A549 (cell line): Measurements from ENCODE around the gene AKR1C3. TPM values are rescaled to one million over a fixed set of nuclear protein-coding genes. Genes with fewer than 3 reads are reported as not detected.

Experiments used
- CHD2 ChIP-seq: fragments of 150-350 bp; IDR thresholded peaks from 2 replicates; pipeline ENCODE4 v1.6.1; 2014; ENCODE audit warnings: low read length; ENCODE audit not compliant: partially characterized antibody
- CHD4 ChIP-seq: fragments of 200-600 bp; sonication (generic); IDR thresholded peaks from 2 replicates; pipeline ENCODE4 v1.6.1; 2016; ENCODE audit warnings: antibody characterized with exemption, mild to moderate bottlenecking, borderline replicate concordance
- CTCF ChIP-seq: fragments of >200 bp; sonication (Bioruptor Twin); formaldehyde crosslinking; IDR thresholded peaks from 3 replicates; pipeline ENCODE4 v1.5.1; 2016
- ELK1 ChIP-seq: fragments of 150-350 bp; IDR thresholded peaks from 2 replicates; pipeline ENCODE4 v1.6.1; 2014; ENCODE audit warnings: low read depth, mild to moderate bottlenecking, low read length
- EP300 ChIP-seq, 2 experiments: fragments of >200 bp; sonication (Bioruptor Twin); formaldehyde crosslinking; IDR thresholded peaks; 2 replicates in 1 of 2; 3 replicates in 1 of 2; pipeline ENCODE4 v1.6.1; 2016 to 2017
- HDAC2 ChIP-seq: fragments of 200-600 bp; sonication (generic); IDR thresholded peaks from 2 replicates; pipeline ENCODE4 v1.6.1; 2016
- HEYL ChIP-seq: fragments of 250-450 bp; sonication (Bioruptor Pico); IDR thresholded peaks from 2 replicates; pipeline ENCODE4 v1.8.0; 2021; ENCODE audit warnings: mild to moderate bottlenecking, moderate library complexity
- HOXB13 ChIP-seq: fragments of 250-450 bp; sonication (Bioruptor Pico); IDR thresholded peaks from 2 replicates; pipeline ENCODE4 v1.5.0; 2020; ENCODE audit warnings: low read depth, mild to moderate bottlenecking, moderate library complexity
- JUNB ChIP-seq: fragments of >200 bp; sonication (Bioruptor Twin); formaldehyde crosslinking; IDR thresholded peaks from 2 replicates; pipeline ENCODE4 v1.6.1; 2016
- KDM5A ChIP-seq: fragments of 200-600 bp; sonication (generic); IDR thresholded peaks from 2 replicates; pipeline ENCODE4 v1.6.1; 2016; ENCODE audit warnings: antibody characterized with exemption, mild to moderate bottlenecking
- MAFK ChIP-seq: fragments of 450-650 bp; IDR thresholded peaks from 2 replicates; pipeline ENCODE4 v1.6.1; 2014; ENCODE audit not compliant: partially characterized antibody
- NFE2L2 ChIP-seq: fragments of 150-350 bp; conservative IDR thresholded peaks from 2 replicates; pipeline ENCODE4 v1.6.1; 2014; ENCODE audit warnings: low read length
- POLR2A ChIP-seq: IDR thresholded peaks from 2 replicates; pipeline ENCODE4 v1.6.1; 2012; ENCODE audit warnings: mild to moderate bottlenecking, low read length
- POLR2AphosphoS2 ChIP-seq: conservative IDR thresholded peaks from 2 replicates; pipeline ENCODE4 v1.6.1; 2012; ENCODE audit warnings: low read length, improper control_type of control experiment, inconsistent platforms
- RARB ChIP-seq: fragments of 250-450 bp; sonication (Bioruptor Pico); IDR thresholded peaks from 2 replicates; pipeline ENCODE4 v1.8.0; 2021; ENCODE audit warnings: mild to moderate bottlenecking, moderate library complexity
- RCOR1 ChIP-seq: fragments of 150-350 bp; IDR thresholded peaks from 2 replicates; pipeline ENCODE4 v1.6.1; 2014; ENCODE audit warnings: antibody characterized with exemption, low read length, low read depth
- SMC3 ChIP-seq: fragments of >200 bp; sonication (Bioruptor Twin); formaldehyde crosslinking; IDR thresholded peaks from 3 replicates; pipeline ENCODE4 v1.6.1; 2018; ENCODE audit warnings: inconsistent platforms
- ZC3H11A ChIP-seq: fragments of 450-650 bp; IDR thresholded peaks from 2 replicates; pipeline ENCODE4 v1.6.1; 2014; ENCODE audit warnings: antibody characterized with exemption, mild to moderate bottlenecking
- polyA plus RNA-seq, 4 experiments: library from polyadenylated mRNA; depleted of rRNA in 3 of 4; stranded (reverse); fragments of >200 nt; fragmentation: RNase III in 1 of 4; extraction: RNeasy Plus Mini Kit Qiagen cat#74134 plus additional on column Dnase treatment in 1 of 4; gene quantifications; 2 replicates in 3 of 4; 3 replicates in 1 of 4; pipeline ENCODE4 v1.2.3, GENCODE V29; 2011 to 2017
- TF ChIP-seq, protein P1 (sequence below): IDR thresholded peaks from 2 replicates; pipeline ENCODE4 v1.6.1; 2012
- TF ChIP-seq, protein P2 (sequence below): fragments of 200-600 bp; sonication (generic); IDR thresholded peaks from 2 replicates; pipeline ENCODE4 v1.6.1; 2016; ENCODE audit warnings: antibody characterized with exemption, mild to moderate bottlenecking, moderate library complexity
- TF ChIP-seq, protein P3 (sequence below): fragments of >200 bp; sonication (Bioruptor Twin); formaldehyde crosslinking; IDR thresholded peaks from 2 replicates; pipeline ENCODE4 v1.6.1; 2016
- TF ChIP-seq, protein P4 (sequence below): IDR thresholded peaks from 2 replicates; pipeline ENCODE4 v1.6.1; 2012; ENCODE audit warnings: low read depth, borderline replicate concordance

The AKR1C3 gene
- polyA plus RNA-seq, 2 of the 4 experiments (the other 2 are of a cell fraction) = 1,998 to 3,820 TPM

DNA sequence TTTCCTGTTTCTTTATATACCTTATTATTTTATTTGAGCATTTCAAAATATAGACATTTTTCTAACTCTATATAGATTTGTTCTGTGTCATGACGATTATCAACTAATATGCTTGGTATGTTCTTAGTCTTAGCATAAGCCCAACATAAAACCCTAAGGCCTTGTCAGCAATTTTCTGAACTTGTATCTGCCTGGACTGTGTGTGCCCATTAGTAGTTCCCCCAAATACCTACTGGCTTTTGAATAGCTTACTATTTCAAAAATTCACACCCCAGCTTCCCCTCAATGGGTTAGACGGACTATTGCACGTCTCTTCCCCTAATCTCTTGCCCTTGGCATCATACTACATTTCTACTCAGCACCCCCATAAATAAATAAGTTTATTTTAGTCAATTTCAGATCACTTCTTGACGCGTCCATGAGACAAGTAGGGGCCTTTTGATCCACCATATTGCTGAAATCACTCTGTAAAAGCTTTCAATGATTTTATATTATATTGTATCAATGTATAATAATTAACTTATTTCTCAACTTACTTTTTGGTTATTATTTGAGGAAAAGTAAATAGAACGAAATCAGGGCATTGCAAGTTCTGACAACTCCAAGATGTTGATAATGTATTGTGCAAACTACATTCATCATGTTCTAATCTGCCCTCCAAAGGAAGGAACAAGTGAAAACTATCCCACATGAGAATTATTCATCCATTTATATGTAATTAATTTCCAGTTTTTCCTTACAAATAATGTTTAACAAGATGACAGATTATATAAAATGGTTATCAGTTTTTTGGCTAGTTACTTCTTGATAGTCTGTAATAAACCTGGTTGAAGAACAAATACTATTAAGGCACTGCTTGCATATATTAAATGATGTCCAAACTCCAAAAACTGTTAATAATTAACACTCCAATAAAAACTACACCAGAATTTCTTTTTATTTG lies 1.1 kb upstream of the AKR1C3 start (continued):
- no peak for TF ChIP-seq NFE2L2
- TF ChIP-seq SMC3 = peak; percentile 21; the same call in 1 of the 3 replicates
- TF ChIP-seq CTCF = no peak
- TF ChIP-seq HDAC2 = no peak
- no peak for TF ChIP-seq ELK1
- TF ChIP-seq, protein P1, sequence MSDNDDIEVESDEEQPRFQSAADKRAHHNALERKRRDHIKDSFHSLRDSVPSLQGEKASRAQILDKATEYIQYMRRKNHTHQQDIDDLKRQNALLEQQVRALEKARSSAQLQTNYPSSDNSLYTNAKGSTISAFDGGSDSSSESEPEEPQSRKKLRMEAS = no peak; the same call in 1 of the 2 replicates
- TF ChIP-seq CHD4 = no peak
- TF ChIP-seq MAFK = peak; percentile 89
- TF ChIP-seq, protein P2, sequence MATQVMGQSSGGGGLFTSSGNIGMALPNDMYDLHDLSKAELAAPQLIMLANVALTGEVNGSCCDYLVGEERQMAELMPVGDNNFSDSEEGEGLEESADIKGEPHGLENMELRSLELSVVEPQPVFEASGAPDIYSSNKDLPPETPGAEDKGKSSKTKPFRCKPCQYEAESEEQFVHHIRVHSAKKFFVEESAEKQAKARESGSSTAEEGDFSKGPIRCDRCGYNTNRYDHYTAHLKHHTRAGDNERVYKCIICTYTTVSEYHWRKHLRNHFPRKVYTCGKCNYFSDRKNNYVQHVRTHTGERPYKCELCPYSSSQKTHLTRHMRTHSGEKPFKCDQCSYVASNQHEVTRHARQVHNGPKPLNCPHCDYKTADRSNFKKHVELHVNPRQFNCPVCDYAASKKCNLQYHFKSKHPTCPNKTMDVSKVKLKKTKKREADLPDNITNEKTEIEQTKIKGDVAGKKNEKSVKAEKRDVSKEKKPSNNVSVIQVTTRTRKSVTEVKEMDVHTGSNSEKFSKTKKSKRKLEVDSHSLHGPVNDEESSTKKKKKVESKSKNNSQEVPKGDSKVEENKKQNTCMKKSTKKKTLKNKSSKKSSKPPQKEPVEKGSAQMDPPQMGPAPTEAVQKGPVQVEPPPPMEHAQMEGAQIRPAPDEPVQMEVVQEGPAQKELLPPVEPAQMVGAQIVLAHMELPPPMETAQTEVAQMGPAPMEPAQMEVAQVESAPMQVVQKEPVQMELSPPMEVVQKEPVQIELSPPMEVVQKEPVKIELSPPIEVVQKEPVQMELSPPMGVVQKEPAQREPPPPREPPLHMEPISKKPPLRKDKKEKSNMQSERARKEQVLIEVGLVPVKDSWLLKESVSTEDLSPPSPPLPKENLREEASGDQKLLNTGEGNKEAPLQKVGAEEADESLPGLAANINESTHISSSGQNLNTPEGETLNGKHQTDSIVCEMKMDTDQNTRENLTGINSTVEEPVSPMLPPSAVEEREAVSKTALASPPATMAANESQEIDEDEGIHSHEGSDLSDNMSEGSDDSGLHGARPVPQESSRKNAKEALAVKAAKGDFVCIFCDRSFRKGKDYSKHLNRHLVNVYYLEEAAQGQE = no peak
- TF ChIP-seq, protein P3, sequence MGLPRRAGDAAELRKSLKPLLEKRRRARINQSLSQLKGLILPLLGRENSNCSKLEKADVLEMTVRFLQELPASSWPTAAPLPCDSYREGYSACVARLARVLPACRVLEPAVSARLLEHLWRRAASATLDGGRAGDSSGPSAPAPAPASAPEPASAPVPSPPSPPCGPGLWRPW = peak; percentile 80; the same call in 1 of the 2 replicates
- no peak for TF ChIP-seq RARB
- no peak for TF ChIP-seq CHD2
- no peak for TF ChIP-seq HOXB13 (CRISPR knock-in tag)
- no peak for TF ChIP-seq HEYL (CRISPR knock-in tag)
- TF ChIP-seq POLR2A = no peak
- TF ChIP-seq KDM5A = no peak
- no peak for TF ChIP-seq RCOR1
- TF ChIP-seq POLR2AphosphoS2 = no peak
- TF ChIP-seq, protein P4, sequence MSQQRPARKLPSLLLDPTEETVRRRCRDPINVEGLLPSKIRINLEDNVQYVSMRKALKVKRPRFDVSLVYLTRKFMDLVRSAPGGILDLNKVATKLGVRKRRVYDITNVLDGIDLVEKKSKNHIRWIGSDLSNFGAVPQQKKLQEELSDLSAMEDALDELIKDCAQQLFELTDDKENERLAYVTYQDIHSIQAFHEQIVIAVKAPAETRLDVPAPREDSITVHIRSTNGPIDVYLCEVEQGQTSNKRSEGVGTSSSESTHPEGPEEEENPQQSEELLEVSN = no peak; the same call in 1 of the 2 replicates
- TF ChIP-seq ZC3H11A = no peak
- TF ChIP-seq JUNB = peak; percentile 76
- TF ChIP-seq EP300 (IDR thresholded peaks at IDR 0.05) = peak; percentile 74 to 85; a peak in 4 of 5 replicates
- TF ChIP-seq, all 56 proteins: peak for 12
